ENCODE results near the gene CAMK4. TPM values are rescaled to one million over a fixed set of nuclear protein-coding genes. Genes with fewer than 3 reads are reported as not detected.

CAMK4 gene
- total and polyA plus RNA-seq, 4 donors: 0.08 to 0.90 (median 0.62) TPM; not detected in 1

DNA sequence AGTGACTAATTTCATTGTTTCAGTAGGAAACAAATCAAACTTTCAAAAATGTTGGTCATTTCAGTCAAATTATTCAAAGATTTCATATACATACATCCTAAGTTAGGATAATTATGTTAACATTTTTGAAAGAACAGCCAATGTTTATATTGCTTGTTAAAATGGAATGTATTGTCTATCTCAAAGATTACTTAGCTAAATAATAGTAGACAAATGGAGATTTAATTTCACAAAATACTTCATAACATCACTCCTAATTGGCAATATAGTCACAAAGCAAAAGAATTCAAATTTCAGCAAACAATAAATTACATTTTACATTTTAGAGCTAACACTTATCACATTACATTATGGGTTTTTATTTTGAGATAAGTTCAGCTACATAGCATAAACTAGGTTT lies 262.7 kb downstream of the CAMK4 start:
- no peaks in the 10 kb centered on the region for H3K4me1 ChIP-seq (ENCODE audit: control insufficient read depth in 1 of 2, insufficient read depth in 2 of 2, low read length in 2 of 2)
- H3K36me3 ChIP-seq (ENCODE audit: control insufficient read depth in 1 of 2, insufficient read depth in 2 of 2, low read length in 1 of 2): no peaks in the 10 kb centered on the region
- H3K27ac ChIP-seq (ENCODE audit: low read depth in 1 of 2, low read length in 2 of 2): no peak overlapping the region
- ATAC-seq (ENCODE audit: low FRiP score) (no peak), DNase-seq (no peak)
- H3K4me3 ChIP-seq (ENCODE audit: low read length in 2 of 2): no peak overlapping the region
- intact Hi-C loops (cut with DNase I): no loop called here
- no peaks in the 10 kb centered on the region for H3K27me3 ChIP-seq (ENCODE audit: control insufficient read depth in 1 of 2, insufficient read depth in 2 of 2, low read length in 1 of 2)
- no peaks in the 10 kb centered on the region for H3K9me3 ChIP-seq (ENCODE audit: control insufficient read depth, low read length)

DNA sequence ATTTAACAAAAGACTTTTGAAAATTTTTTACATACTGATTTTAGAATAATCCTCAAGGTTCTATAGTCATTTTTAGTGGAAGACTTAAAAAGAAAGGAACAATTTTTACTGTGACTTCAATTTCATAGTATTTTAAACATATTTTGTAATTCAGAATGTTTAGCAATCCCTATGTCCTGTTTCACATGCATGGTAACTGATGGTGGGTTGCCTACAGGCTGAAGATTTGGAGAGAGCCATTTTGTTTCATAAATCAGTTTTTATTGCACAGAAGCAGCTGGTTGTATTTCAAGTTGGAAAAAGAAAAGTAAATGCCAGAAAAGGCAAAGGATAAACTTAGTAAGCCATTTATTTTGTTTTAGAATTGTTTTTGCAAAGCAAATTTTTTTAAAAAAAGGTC lies 264.2 kb downstream of the CAMK4 start:
- Histone ChIP-seq H3K36me3 (ENCODE audit: control insufficient read depth in 1 of 2, insufficient read depth in 2 of 2, low read length in 1 of 2) (no peaks in the 10 kb centered on the region), H3K27me3 (ENCODE audit: control insufficient read depth in 1 of 2, insufficient read depth in 2 of 2, low read length in 1 of 2) (no peaks in the 10 kb centered on the region), H3K9me3 (ENCODE audit: control insufficient read depth, low read length) (no peaks in the 10 kb centered on the region), H3K4me3 (ENCODE audit: low read length in 2 of 2) (no peak overlapping the region), H3K27ac (ENCODE audit: low read depth in 1 of 2, low read length in 2 of 2) (no peak overlapping the region), H3K4me1 (ENCODE audit: control insufficient read depth in 1 of 2, insufficient read depth in 2 of 2, low read length in 2 of 2) (no peaks in the 10 kb centered on the region)
- ATAC-seq (ENCODE audit: low FRiP score) (no peak), DNase-seq (no peak)
- intact Hi-C loops (cut with DNase I): no loop called here

DNA sequence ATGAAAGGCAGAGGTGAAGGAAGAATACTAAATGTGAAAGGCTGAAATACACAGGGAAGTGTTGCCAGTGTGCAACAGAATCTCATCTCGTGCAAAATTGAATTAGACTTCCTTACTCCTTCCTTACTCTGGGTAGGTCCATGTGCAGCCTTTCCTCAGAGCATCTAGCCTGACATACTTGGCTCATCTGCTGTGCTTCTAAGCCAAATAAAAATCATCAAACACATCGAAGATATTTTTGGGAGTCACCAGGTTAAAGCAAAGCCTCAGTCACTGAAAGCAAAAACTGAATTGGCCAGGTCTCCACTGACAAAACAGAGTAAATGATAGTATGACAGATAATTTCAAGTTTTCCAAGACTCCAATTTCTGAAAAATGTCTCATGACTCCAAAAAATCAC lies 268.8 kb downstream of the CAMK4 start:
- Histone ChIP-seq H3K27me3 (ENCODE audit: control insufficient read depth in 1 of 2, insufficient read depth in 2 of 2, low read length in 1 of 2) (no peaks in the 10 kb centered on the region), H3K27ac (ENCODE audit: low read depth in 1 of 2, low read length in 2 of 2) (no peak overlapping the region), H3K4me1 (ENCODE audit: control insufficient read depth in 1 of 2, insufficient read depth in 2 of 2, low read length in 2 of 2) (no peaks in the 10 kb centered on the region), H3K9me3 (ENCODE audit: control insufficient read depth, low read length) (no peaks in the 10 kb centered on the region), H3K4me3 (ENCODE audit: low read length in 2 of 2) (no peak overlapping the region), H3K36me3 (ENCODE audit: control insufficient read depth in 1 of 2, insufficient read depth in 2 of 2, low read length in 1 of 2) (no peaks in the 10 kb centered on the region)
- intact Hi-C loops (cut with DNase I): no loop called here
- no peak for DNase-seq
- WGBS, 2 donors: 74 to 77% methylated on average over 2 of the region's 2 CpGs
- ATAC-seq (ENCODE audit: low FRiP score): no peak

DNA sequence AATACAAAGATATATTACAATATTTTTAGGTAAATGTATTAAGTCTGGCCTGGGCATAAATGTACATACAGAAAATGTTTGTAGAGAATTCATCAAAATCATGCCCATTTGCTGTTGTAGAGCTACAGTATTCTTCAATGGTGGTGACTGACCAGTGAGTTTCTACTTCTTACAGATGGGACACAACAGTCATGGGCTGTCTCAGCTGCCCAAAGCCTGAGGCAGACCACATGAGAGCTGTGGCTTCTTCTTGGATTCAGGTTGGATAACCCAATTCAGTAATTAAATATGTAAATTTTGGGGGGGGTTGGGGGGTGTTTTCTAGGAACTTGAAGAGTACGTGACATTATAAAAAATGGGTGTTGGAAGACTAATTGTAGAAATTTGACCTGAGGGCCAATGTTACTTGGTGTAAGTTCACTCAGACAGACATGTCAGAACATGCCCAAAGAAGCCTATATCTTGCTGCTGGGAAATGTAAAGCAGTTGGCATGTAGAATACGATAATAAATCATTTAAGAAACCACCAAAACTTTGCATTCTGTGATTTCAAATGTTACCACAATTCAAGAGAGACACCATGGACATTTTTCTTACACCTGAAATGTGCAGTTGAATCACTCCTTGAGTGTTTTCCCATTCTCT lies 270.3 kb downstream of the CAMK4 start:
- Histone ChIP-seq H3K27me3 (ENCODE audit: control insufficient read depth in 1 of 2, insufficient read depth in 2 of 2, low read length in 1 of 2) (no peaks in the 10 kb centered on the region), H3K4me3 (ENCODE audit: low read length in 2 of 2) (no peak overlapping the region), H3K36me3 (ENCODE audit: control insufficient read depth in 1 of 2, insufficient read depth in 2 of 2, low read length in 1 of 2) (peaks cover 0 to 2% of the 10 kb centered on the region in 2 donors), H3K9me3 (ENCODE audit: control insufficient read depth, low read length) (no peaks in the 10 kb centered on the region), H3K4me1 (ENCODE audit: control insufficient read depth in 1 of 2, insufficient read depth in 2 of 2, low read length in 2 of 2) (no peaks in the 10 kb centered on the region), H3K27ac (ENCODE audit: low read depth in 1 of 2, low read length in 2 of 2) (no peak overlapping the region)
- intact Hi-C loops (cut with DNase I): no loop called here
- 94 to 96% methylated on average over 2 of the region's 2 CpGs for WGBS, 2 donors
- ATAC-seq (ENCODE audit: low FRiP score) (no peak), DNase-seq (no peak)

DNA sequence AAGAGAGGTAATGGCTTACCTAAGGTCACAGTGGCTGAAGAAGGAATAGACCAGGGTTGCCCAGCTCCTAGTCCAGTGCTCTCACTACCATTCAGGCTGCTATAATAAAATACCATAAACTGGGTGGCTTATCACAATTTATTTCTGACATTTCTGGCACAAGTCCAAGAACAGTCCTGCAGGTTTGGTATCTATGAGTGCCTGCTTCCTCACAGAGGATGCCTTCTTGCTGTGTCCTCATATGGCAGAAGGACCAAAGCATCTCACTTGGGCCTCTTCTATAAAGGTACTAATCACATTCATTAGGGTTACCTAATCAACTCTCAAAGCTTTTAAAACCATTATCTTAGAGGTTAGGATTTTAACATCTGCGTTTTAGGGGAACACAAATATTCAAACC lies 271.0 kb downstream of the CAMK4 start:
- DNase-seq: no peak
- Histone ChIP-seq H3K4me1 (ENCODE audit: control insufficient read depth in 1 of 2, insufficient read depth in 2 of 2, low read length in 2 of 2) (no peaks in the 10 kb centered on the region), H3K27me3 (ENCODE audit: control insufficient read depth in 1 of 2, insufficient read depth in 2 of 2, low read length in 1 of 2) (no peaks in the 10 kb centered on the region), H3K4me3 (ENCODE audit: low read length in 2 of 2) (no peak overlapping the region), H3K9me3 (ENCODE audit: control insufficient read depth, low read length) (no peaks in the 10 kb centered on the region), H3K36me3 (ENCODE audit: control insufficient read depth in 1 of 2, insufficient read depth in 2 of 2, low read length in 1 of 2) (peaks cover 0 to 2% of the 10 kb centered on the region in 2 donors), H3K27ac (ENCODE audit: low read depth in 1 of 2, low read length in 2 of 2) (no peak overlapping the region)
- no peak for ATAC-seq (ENCODE audit: low FRiP score)
- 93% methylated on average over 1 of the region's 1 CpG for WGBS, 2 donors
- intact Hi-C loops (cut with DNase I): no loop called here

DNA sequence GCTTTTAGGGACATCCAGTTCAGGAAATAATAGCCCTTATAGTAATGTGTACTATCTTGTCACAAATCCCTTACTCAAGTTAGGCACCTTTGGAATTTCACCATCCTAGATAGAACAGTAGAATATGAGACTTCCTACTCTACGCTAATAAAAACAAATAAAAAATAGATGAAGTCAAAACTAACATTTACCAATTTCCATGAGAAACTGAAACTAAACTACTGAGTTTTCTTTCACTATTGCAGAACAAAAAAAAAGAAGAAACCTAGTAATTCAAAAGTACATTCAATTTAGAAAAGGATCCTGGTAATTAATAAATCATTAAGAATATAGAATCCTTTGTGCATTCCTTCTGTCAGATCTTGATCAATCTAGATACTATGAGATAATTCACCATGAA lies 274.2 kb downstream of the CAMK4 start:
- H3K4me3 ChIP-seq (ENCODE audit: low read length in 2 of 2): no peak overlapping the region
- ATAC-seq (ENCODE audit: low FRiP score) (no peak), DNase-seq (no peak)
- H3K27me3 ChIP-seq (ENCODE audit: control insufficient read depth in 1 of 2, insufficient read depth in 2 of 2, low read length in 1 of 2): no peaks in the 10 kb centered on the region
- intact Hi-C loops (cut with DNase I): no loop called here
- H3K9me3 ChIP-seq (ENCODE audit: control insufficient read depth, low read length): no peaks in the 10 kb centered on the region
- H3K36me3 ChIP-seq (ENCODE audit: control insufficient read depth in 1 of 2, insufficient read depth in 2 of 2, low read length in 1 of 2): peaks cover 0 to 2% of the 10 kb centered on the region in 2 donors
- WGBS, 2 donors: 79 to 80% methylated on average over 1 of the region's 1 CpG
- H3K27ac ChIP-seq (ENCODE audit: low read depth in 1 of 2, low read length in 2 of 2): no peak overlapping the region
- no peaks in the 10 kb centered on the region for H3K4me1 ChIP-seq (ENCODE audit: control insufficient read depth in 1 of 2, insufficient read depth in 2 of 2, low read length in 2 of 2)

DNA sequence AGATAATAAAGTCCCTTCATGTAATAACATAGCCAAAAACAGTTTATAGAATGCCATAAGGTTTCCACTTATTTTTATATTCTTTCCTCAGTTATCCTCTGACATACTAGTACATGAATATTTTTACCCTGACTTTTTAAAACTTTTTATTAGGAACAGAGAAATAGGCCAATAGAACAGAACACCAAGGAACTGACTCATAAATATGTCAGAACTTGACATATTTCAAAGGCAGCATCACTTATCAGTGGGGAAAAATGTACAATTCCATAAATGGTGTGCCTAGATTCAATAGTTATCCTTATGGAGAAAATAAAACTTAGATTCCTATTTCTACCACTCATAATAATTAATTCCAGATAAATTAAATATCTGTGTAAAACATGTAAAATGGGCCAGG lies 278.8 kb downstream of the CAMK4 start:
- DNase-seq: no peak

DNA sequence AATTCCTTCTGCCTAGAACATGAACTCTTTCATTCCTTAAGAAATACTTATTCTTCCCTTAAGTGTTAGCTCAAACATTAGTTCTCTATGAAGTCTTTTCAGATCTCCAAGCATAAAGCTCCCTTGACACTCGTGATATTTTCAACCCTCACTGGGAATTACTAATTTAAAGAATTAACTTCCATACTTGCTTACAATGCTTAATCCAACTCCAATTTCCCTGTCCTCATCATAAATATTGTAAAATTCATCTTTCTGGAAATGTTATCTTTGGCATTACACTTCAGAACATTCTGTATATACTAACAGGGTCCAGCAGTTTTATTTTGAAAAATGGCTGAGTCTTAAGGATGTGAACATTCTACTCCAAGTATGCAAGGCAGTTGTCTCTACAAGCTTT lies 280.9 kb downstream of the CAMK4 start:
- no peak for DNase-seq
- 0 to 8% methylated on average over 1 of the region's 1 CpG for WGBS, 2 donors
- H3K9me3 ChIP-seq (ENCODE audit: control insufficient read depth, low read length): no peaks in the 10 kb centered on the region
- peaks cover 0 to 2% of the 10 kb centered on the region in 2 donors for H3K4me1 ChIP-seq (ENCODE audit: control insufficient read depth in 1 of 2, insufficient read depth in 2 of 2, low read length in 2 of 2)
- H3K27ac ChIP-seq (ENCODE audit: low read depth in 1 of 2, low read length in 2 of 2): no peak overlapping the region
- ATAC-seq (ENCODE audit: low FRiP score): no peak
- no peaks in the 10 kb centered on the region for H3K36me3 ChIP-seq (ENCODE audit: control insufficient read depth in 1 of 2, insufficient read depth in 2 of 2, low read length in 1 of 2)
- intact Hi-C loops (cut with DNase I): no loop called here
- no peaks in the 10 kb centered on the region for H3K27me3 ChIP-seq (ENCODE audit: control insufficient read depth in 1 of 2, insufficient read depth in 2 of 2, low read length in 1 of 2)
- no peak overlapping the region for H3K4me3 ChIP-seq (ENCODE audit: low read length in 2 of 2)

More for the DNA sequence above, 278.8 kb downstream of the CAMK4 start:
- Histone ChIP-seq H3K27me3 (ENCODE audit: control insufficient read depth in 1 of 2, insufficient read depth in 2 of 2, low read length in 1 of 2) (no peaks in the 10 kb centered on the region), H3K4me3 (ENCODE audit: low read length in 2 of 2) (no peak overlapping the region), H3K4me1 (ENCODE audit: control insufficient read depth in 1 of 2, insufficient read depth in 2 of 2, low read length in 2 of 2) (peaks cover 0 to 2% of the 10 kb centered on the region in 2 donors), H3K9me3 (ENCODE audit: control insufficient read depth, low read length) (no peaks in the 10 kb centered on the region), H3K36me3 (ENCODE audit: control insufficient read depth in 1 of 2, insufficient read depth in 2 of 2, low read length in 1 of 2) (peaks cover 0 to 2% of the 10 kb centered on the region in 2 donors), H3K27ac (ENCODE audit: low read depth in 1 of 2, low read length in 2 of 2) (no peak overlapping the region)
- intact Hi-C loops (cut with DNase I): no loop called here
- ATAC-seq (ENCODE audit: low FRiP score): no peak

DNA sequence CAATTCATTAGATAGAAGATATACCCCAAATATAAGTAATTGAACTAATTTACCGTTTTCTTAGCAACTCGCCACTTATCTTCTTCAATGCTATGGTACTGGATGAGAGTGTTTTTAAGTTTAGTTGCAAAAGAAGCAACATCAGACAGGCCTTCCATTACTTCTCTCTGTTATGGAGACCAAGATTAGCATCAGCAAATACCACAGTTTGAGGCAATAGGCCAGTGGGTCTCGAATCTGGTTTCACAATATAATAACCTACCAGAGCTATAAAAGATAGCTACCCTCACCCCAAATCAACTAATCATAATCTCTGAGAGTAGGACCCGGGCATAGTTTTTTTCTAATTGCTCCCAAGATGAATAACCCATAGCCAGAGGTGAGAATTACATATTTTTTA lies 283.1 kb downstream of the CAMK4 start:
- Histone ChIP-seq H3K4me1 (ENCODE audit: control insufficient read depth in 1 of 2, insufficient read depth in 2 of 2, low read length in 2 of 2) (peaks cover 2 to 3% of the 10 kb centered on the region in 2 donors), H3K27ac (ENCODE audit: low read depth in 1 of 2, low read length in 2 of 2) (no peak overlapping the region), H3K36me3 (ENCODE audit: control insufficient read depth in 1 of 2, insufficient read depth in 2 of 2, low read length in 1 of 2) (no peaks in the 10 kb centered on the region), H3K4me3 (ENCODE audit: low read length in 2 of 2) (no peak overlapping the region), H3K27me3 (ENCODE audit: control insufficient read depth in 1 of 2, insufficient read depth in 2 of 2, low read length in 1 of 2) (no peaks in the 10 kb centered on the region), H3K9me3 (ENCODE audit: control insufficient read depth, low read length) (no peaks in the 10 kb centered on the region)
- ATAC-seq (ENCODE audit: low FRiP score) (no peak), DNase-seq (no peak)
- intact Hi-C loops (cut with DNase I): no loop called here
- 88% methylated on average over 4 of the region's 4 CpGs for WGBS, 2 donors

Data from aorta (tissue), 5 donors.